NCI-H526 (cell line): ENCODE results near the gene NR4A1.

ENCODE experiments used
- DNase-seq, 2 experiments: peaks; one replicate each; lab custom pipeline; 2025; lab: John Stamatoyannopoulos, UW

The NR4A1 gene

GRCh38 chr12:52050758-52051541 lies at the start of gene NR4A1:
Gene NR4A1 (plus strand): TSS chr12:52051442. CDS start chr12:52054329, 2,887 bp downstream.
- DNase-seq: peak; percentile 67 to 97

- DNase-seq: no peak
Observed at GRCh38 chr12:52003016-52003550, 48.2 kb upstream of the NR4A1 start.

GRCh38 chr12:52003591-52003990 lies 47.7 kb upstream of the NR4A1 start:
- no peak for DNase-seq

DNA sequence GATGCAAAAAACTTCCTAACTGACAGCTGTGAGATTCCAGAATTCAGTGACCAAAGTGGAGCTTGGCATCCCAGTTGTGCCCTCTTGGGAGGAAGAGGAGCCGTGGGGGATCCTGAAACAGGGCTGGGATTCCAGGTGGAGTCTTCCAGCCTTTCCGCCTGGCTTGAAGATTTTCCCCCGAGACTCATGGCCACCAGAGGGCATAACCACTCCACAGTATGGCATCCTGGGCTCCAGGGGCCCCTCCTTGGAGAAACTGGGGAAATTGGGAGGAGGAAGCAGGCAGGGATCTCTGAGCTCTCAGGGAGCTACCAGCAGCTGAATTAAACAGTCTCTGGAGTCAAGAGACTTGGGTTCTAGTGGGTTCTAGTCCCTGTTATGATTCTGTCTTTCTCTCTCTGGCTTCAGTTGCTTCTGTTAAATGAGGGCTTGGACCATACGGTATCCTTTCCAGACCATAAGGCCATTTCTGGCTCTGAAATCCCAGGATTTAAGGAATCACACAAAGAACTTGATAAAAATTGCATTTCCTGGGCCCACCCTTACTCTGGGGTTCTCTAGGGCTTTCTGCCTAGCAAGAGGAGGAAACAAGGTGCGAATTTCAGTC lies 47.1 kb upstream of the NR4A1 start:
- DNase-seq: peak; percentile 53 to 86

DNA sequence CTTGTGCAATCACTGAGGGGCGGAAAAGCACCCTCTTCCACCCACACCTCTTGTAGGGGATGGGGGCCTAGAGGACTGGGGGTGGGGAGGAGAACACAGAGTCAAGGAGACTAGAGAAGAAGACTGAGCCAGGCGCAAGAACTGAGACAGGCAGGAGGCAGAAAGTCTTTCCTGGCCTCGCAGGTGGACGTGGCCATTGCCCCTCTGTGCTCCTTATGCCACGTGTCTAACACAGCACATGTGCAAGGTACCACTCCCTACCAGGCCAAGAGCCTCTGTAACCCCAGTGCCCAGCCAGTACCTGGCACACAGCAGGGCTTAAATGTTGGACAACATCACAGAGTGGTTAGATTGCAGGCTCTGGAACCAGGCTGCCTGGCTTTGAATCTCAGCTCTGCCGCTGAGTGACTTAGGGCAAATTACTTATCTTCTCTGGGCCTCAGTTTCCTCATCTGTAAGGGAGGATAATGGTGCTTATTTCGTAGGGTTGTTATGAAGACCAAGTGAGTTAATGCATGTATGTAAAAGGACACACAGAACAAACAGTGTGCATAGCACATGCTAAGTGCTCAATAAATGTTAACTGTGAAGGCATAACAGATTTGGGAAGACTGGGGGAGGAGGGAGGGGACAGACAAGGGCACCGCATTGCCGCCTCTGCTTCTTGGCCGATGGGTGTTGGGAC lies 45.9 kb upstream of the NR4A1 start:
- no peak for DNase-seq

DNA sequence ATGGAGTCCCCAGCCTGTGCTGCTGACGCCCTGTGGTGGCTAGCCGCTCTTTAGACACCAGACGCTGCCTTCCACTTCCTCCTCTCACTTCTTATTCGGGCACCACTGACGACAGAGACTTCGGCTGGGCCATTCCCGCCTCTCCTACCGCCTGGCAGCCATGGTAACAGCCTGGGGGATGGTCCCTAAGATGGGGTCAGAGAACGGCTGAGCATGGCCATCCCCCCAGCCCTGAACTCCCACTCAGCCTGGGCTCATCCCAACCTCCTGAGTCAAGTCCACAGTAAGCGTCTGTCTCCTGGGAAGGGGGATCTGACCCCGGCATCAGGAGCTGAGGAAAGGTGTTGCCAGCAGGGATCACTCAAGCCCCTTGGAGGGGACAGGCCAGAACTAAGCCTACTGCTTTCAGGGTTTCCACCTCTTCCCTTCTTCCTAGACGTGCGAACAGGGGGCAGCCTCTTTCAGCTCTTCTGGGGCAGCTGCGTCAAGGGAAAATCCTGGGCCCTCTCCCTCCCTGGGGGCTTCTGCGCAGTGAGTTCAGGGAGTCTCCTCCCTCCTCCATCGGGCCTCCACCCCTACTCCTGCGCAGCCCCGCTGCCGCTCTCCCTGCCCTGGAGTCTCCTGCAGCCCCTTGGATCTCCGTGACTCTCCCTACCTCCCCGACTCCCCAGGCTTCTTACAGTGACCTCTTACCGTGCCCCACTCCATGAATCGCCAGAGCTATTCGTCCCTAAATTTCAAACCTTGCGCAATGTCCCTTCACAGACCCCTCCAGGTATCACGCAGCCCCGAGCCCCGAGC lies 45.1 kb upstream of the NR4A1 start:
- peak; percentile 58 to 82 for DNase-seq

- DNase-seq: peak; percentile 39 to 91
Observed at GRCh38 chr12:52006726-52007157, 44.5 kb upstream of the NR4A1 start, which contains the start of gene TAMALIN. Gene TAMALIN (plus strand): TSS chr12:52006946. CDS start chr12:52007020, 74 bp downstream.

DNA sequence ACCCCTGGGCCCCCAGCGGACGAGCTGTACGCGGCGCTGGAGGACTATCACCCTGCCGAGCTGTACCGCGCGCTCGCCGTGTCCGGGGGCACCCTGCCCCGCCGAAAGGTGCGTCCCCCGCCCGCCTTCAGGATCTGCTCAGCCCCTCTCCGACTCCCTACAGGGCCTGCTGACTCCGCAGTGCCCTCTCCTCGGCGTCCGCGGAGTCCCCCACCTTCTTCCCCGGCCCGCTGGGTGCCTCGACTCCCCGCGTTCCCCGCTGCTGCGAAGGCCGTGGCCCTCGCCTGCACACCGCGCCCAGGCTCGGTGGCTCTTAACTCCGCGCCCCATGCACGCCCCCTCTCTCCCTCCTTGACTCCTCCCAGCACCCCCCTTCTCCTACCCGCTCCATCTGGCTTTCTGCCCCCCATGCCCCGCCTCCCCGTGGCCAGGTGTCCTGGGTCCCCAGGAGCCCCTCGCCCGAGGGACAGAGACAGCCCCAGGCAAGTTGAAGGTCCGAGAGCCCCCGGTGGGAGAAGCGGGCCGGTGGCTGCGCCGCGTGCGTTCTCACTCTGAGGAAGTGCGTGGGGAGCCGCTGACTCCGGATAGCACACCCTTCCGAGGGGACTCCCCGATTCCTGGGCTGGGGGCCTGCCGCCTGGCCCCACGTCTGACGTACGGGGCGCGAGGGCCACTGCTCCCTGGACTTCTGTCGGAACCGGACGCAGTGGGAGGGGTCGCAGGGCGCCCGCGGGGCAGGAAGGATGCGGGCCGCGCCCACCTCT lies 43.9 kb upstream of the NR4A1 start:
- peak in 1 of 2 experiments; percentile 77 for DNase-seq

DNA sequence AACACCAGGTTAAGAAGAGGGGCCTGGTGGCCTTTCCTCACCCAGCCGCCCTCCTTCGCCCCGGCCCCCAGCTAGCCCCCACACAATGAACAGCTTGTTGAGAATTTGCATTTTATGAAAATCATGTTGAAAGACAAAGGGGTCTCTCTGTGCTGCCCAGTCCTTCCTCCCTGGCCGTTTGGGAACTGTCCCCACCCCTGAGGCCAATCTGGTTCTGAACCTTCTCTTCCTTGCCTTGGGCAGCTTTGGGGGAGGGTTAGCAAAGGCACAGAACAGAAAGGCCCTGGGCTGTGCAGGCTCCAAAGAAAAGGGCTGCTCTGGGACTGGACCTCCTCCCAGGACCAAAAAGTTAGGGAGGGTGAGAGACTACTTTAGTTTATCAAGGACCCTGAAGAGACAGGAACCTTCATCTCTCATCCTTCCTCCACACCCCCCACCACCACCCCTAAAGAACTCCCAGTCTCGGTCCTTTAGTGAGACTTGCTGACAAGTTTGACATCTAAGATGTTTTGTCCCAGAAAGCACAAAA lies 43.2 kb upstream of the NR4A1 start:
- DNase-seq: peak; percentile 85 to 94

- DNase-seq: no peak
Observed at GRCh38 chr12:52009081-52009751, 42.0 kb upstream of the NR4A1 start.

DNA sequence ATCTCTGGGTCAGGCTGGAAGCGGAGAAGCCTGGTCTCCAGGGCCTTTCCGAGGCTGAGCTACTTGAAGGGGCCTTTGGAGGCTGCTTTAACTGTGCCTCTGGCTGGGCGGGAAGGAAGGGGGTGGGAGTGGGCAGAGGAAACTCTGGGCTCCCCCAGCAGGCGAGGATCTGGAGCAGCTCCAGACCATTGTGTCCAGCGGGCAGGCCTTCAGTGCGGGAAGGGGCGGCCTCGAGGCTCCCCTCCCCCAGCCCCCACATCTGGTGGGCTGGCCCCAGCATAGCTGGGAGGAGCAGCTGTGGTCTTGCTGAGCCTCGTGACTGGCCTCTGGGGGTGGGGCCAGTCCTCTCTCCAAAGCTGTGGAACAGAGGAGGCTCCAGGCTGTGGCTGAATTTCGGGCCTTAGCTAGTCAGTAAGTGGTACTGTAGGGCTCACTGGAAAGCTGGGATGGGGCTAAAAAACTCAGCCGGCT lies 41.1 kb upstream of the NR4A1 start:
- DNase-seq: peak in 1 of 2 experiments; percentile 61

DNA sequence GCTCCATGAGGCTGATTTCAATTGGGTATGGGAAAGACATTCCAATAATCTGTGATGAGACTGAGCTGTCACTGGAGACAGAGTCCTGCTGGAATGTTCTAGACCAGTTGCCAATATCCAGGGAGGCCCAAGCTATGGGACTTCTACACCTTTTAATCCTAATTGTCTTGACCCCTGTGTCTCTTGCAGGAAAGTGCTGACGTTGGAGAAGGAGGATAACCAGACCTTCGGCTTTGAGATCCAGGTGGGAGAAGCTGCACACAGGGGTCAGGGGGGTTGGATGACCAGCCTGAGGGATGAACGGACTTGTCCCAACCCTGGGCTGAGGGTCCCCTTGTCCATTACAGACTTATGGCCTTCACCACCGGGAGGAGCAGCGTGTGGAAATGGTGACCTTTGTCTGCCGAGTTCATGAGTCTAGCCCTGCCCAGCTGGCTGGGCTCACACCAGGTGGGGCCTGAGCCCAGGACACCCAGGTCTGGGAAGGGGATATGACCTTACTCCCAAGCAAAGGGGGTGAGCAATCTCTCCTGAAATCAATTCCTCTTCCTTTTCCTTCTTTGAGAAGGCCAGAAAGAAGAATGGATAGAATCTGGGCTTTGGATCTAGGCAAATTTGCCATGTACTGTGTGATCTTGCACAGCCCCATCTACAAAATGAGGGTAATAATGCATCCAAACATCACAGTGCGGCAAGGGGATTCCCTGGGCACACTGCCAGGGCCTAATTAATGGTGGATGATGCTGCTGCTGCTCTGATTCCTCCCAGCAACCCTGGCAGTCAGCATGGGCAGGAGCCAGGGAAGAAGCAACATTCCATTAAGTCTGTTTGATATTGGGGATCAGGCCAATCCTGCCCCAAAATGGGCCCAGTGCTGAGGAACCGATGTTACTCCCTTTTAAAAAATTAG lies 40.3 kb upstream of the NR4A1 start:
- no peak for DNase-seq

GRCh38 chr12:52011602-52012214 lies 39.5 kb upstream of the NR4A1 start:
- no peak for DNase-seq

DNA sequence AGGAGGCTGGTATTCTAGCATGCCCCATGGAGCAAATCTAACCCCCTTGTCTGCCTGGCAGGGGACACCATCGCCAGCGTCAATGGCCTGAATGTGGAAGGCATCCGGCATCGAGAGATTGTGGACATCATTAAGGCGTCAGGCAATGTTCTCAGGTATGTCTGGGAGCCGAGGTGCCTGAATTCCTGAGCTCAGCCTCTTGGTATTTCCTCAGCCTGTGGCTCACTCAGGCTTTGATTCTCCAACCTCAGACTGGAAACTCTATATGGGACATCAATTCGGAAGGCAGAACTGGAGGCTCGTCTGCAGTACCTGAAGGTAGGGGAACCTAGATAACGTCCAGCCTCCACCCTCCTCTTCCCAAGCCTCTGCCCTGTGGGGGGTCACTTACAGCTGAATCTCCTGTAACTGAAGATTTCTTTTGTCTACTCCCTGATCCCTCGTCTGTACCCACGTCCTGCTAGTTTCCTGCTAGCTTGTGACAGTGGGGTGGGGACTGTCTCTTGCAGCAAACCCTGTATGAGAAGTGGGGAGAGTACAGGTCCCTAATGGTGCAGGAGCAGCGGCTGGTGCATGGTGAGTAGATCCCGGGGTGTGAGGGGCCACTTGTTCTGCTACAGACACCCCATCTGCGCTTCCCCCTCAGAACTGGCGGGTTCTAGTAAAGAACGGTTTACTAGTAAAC lies 37.5 kb upstream of the NR4A1 start:
- DNase-seq: no peak

DNA sequence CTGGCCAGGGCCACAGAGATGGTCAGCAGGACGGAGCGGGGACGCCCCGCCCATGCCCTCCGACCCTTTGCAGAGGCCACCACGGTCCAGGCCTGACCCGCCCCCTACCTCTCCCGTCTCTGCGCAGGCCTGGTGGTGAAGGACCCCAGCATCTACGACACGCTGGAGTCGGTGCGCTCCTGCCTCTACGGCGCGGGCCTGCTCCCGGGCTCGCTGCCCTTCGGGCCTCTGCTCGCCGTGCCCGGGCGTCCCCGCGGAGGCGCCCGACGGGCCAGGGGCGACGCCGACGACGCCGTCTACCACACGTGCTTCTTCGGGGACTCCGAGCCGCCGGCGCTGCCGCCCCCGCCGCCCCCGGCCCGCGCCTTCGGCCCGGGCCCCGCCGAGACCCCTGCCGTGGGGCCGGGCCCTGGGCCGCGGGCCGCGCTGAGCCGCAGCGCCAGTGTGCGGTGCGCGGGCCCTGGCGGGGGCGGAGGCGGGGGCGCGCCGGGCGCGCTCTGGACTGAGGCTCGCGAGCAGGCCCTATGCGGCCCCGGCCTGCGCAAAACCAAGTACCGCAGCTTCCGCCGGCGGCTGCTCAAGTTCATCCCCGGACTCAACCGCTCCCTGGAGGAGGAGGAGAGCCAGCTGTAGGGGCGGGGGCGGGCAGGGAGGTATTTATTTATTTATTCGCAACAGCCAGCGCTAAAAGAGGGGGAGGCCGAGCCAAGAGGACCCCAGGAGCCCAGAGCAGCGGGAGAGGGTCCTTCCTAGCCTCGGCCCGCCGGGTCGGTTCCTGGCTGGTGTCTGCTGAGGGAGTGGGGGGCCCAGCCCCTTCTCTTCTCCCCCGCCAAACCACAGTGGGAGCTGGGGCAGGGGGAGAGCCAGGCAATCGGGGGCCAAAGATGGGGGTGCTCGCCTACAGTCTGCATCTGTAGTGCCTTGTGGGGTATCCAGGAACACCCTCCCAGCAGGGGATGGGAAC lies 36.4 kb upstream of the NR4A1 start:
- DNase-seq: peak in 1 of 2 experiments; percentile 76

DNA sequence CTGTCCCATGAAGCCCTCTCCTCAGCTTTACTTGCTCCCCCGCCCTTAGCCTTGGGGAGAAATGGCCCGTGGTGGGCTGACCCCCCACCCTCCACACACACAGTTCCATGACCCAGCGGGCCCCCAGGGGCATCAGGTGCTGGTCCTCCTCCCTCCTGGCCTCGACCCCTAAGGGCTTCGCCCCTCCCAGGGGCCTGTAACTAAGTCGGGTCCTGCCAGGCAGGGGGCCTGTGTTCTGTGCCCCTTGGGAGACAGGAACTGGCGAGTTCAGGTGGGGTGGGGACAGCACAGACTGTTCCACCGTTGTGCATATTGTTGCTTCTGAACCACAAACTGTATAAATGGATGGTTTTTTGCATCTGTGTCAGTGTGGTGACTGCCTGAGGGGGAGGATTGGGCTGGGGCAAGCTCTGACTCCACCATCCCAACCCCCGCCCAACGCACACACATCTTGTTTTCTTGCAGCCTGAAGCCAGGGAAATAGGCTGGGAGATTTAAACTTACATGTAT lies 35.7 kb upstream of the NR4A1 start:
- DNase-seq: peak; percentile 82 to 87
